GM20431 (cell line): Measurements from ENCODE around the gene DNAJB11.

Experiments
- in situ Hi-C: fragments of 300-500 bp; cut with MseI, MboI; formaldehyde crosslinking; loops from one replicate; pipeline ENCODE4 v1.15.0; 2020; ENCODE audit warnings: low sequenced_read_pairs; ENCODE audit not compliant: unreplicated experiment

DNAJB11 gene

DNA sequence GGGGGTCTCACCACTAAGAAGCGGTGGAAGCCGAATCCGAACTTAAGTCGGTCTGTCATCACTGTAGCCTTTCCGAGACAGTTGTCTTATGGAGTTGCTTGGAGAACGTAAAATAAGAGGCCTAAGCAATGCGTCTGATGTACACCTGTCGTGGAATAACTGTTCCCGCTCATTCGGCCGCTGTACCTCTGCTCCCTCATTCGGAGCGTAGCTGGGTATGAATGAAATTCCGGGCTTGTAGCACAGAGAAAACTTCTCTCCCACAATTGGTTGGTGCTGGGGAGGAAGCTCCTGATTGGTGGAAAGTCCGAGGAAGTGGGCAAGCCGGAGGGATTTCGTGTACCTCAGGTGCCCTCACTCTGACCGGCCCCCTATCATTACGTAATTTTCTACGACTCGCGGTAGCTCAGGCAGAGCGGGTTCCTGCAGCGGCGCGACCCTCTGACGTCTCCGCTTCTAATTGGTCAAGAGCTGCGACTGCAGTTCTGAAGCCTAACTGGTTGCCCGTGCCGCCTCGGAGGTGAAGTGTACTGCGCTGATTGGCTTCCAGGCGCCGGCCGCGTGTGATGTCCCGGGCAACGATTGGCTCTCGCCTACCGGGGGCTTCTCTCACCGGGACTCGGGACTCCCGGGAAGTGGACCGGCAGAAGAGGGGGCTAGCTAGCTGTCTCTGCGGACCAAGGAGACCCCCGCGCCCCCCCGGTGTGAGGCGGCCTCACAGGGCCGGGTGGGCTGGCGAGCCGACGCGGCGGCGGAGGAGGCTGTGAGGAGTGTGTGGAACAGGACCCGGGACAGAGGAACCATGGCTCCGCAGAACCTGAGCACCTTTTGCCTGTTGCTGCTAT is at the start of gene DNAJB11:
Gene DNAJB11, plus strand, starts transcription at position 625 of the 845 bp plus-strand sequence. Its CDS starts 178 bp downstream, at position 803.
- in situ Hi-C loops = no loop called here

DNA sequence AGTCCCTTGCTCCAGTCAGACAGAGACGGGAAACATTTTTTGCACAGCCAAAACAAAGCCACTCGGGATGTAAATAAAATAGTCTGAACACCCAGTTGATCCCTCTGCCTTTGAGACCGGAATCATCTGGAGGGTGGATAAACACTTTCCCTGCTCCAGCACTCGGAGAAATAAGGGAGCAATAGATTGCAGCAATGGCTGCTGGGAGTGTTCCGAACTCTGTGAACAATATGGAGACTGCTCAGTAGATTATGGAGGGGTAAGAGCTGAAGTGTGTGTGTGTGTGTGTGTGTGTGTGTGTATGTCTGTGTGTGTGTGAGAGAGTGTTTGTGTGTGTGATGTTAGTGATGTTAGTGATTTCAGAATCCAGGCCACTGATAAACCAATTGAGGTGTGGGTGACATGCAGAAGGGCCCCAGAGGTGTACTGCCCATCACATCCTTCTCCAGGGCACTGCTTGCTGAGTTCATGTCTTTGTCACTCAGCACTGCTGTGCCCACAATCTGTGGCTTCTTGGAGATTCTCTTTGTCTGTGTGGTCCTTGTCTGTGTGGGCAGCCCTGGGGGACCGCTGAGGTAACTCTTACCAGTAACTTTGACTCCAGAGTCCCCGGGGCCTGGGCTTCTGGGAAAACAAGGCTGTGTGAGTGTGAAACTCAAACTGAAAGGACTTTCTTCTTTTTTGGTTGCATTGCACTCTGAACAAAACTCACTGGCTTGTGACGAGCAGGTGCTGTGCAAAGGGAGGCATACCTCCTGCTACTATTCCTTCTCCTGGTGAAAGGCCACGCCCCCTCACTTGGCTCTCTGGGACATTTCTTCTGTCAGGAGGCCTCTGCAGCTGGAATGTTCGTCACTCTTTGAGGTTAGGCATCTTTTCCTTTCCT is 49.3 kb upstream of the DNAJB11 start:
- in situ Hi-C loops = no loop called here

DNA sequence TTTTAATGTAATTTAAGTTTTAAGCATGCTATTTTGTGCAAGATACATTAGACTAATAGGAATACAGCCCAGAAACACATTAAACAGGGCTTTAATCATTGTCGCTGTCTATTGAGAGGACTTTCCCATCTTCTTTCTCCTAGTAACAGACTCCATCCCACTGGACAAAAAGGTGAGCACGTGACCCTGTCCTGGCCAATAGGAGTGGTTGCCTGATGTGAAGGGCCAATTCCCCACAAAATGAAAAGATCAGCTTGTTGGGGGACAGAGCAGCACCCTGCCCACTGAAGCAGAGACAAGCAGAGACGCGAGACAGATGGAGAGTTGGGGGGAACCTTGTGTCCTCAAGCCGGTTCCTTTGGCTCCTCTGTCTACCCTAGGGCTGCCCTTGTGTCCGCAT is 47.5 kb upstream of the DNAJB11 start:
- in situ Hi-C loops = no loop called here

DNA sequence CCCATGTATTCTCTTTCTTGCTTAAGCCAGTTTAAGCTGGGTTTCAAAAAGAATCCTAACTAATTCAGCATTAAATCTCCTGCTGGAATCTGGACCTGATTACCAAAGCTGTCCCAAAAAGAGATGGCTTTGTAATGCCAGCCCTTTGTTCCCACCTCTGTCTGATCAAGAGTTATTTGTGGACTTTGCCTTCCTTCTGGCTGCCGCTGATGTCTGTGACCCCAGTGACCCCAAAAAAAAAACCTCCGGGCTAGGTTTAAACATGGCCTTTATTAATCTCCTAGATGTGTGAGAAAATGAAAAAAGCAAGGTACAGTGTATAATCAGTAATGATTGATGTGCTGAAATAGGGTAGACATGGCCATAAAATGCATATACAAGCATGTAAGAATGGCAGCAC is 47.1 kb upstream of the DNAJB11 start:
- in situ Hi-C loops = no loop called here

DNA sequence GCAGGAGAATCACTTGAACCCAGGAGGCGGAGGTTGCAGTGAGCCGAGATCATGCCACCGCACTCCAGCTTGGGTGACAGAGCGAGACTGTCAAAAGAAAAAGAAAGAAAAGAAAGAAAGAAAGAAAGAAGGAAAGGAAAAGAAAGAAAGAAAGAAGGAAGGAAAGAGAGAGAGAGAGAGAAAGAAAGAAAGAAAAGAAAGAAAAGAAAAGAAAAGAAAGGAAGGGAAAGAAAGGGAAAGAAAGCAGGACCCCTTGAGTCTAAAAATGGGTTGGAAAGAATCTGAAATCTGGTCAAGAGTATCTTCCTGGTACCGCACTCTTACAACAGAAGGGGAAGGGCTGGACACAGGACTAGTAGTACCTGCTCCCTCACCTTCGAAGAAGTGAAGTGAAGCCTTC is 45.9 kb upstream of the DNAJB11 start:
- in situ Hi-C loops = no loop called here

DNA sequence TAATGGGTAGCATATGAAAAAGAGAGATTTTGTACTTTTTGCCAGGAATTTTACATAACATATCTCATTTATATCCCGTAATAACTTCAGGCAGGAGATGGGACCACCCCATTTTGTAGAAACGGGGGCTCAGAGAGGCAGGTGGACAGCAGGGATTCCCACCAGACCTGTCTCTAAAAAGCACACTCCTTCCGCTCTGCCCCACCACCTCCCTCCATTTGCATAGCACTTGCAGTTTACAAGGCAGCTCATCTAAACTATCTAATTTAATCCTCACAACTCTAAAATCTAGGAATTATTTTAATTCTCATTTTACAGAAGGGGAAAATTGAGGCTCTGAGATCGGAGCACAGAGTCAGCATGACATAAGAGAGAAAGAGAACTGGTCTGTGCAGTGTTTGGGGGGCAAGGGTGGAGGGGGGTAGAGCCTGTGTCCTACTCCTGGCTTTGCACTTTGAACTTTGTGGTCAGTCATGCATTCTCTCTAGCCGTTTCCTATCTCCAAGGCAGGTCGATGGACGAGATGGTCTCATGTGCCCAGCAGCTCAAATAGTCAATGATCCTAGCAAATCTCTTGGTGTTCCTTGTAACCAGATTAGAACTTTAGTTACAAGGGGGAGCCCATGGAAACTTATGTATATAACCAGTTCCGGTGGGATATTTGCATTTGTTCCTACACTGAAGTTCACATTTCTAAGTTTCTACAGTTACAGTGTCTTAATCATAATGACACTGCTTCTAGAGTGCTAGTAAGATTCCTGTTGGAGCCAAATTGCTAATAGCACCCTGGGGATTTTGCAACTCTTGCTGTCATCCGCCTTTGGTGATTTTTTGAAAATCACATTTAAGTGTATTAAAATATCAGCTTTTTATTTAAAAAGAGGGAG is 44.9 kb upstream of the DNAJB11 start:
- in situ Hi-C loops = no loop called here

DNA sequence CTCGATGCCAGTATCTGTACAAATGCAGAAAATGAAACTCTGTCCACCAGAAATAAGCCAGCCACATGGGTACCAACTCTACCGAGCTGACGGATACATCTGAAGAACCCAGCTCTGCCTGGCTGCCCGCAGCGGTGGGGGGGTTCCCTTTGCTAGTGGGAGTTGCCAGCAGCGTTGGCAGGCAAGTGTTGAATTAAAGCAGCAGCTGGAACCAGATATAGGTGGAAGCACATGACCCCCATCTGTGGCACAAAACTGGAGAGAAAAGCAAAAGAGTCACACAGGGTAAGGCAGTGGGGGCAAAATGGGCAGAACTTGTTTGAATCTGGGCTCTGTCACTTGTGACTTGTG is 44.3 kb upstream of the DNAJB11 start:
- in situ Hi-C loops = no loop called here

DNA sequence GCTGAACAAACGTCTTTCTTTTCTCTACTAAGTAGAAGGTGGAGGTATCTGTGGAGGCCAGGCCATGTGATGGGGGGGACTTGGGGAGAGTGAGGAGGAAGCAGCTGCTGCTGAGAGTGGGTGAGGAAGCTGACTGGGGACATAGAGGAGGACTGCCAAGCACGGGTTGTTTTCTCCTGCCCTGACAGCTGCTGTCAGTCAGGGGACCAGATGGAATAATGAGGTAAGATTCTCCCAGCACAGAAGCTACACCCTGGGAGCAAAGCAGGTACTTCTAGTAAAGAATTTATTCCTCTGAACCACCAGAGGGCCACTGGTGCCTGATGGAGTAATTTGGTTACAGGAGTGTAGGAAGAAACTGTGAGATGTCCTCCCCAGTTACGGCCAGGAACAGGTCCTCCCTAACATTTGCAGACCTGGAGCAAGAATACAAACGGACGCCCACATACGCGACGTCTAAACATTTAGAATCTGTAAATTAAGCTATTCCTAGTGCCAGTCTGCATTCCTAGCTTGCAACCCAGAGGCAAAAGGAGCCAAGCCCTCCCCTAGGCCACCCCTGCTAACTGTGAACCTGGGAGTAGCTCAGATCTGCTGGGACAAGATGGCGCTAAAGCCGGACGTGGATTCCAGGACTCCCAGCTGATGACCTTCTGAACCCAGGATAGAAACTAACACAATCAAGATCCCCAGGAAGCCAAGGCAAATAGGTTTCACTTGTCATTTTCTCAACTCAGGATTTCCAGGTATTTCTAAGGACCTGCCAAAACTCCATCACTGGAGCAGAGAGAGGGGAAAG is 41.1 kb upstream of the DNAJB11 start:
- in situ Hi-C loops = no loop called here

DNA sequence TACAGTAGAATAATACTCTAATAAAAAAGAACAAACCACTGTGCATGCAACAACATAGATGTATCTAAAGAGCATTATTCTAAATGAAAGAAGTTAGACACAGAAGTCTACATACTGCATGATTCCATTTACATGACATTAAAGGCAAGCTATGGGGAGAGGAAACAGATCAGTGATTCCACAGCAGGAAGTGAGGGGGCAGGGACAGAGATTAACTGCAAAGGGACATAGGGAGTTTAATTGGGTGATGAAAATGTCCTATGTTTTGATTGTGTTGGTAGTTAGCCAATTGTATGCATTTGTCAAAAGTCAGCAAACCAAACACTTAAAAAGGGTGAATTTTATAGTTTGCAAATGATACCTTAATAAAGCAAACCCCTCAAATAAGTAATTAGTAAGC is 40.1 kb upstream of the DNAJB11 start:
- in situ Hi-C loops = loop anchor here (10.0 kb wide), 1 partner anchor 276 kb away; no protein-coding TSS in a partner anchor

DNA sequence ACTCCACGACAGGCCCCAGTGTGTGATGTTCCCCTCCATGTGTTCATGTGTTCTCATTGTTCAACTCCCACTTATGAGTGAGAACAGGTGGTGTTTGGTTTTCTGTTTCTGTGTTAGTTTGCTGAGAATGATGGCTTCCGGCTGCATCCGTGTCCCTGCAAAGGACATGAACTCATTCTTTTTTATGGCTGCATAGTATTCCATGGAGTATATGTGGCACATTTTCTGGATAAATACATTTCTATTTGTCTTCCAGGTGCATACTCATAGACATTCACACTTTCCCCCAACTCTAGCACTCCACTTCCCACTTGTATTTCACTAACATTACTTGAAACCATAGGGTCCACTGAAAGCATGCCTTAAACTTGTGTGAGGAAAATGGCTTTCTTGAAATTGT is 38.8 kb upstream of the DNAJB11 start:
- in situ Hi-C loops = loop anchor here (10.0 kb wide), 1 partner anchor 277 kb away; no protein-coding TSS in a partner anchor

DNA sequence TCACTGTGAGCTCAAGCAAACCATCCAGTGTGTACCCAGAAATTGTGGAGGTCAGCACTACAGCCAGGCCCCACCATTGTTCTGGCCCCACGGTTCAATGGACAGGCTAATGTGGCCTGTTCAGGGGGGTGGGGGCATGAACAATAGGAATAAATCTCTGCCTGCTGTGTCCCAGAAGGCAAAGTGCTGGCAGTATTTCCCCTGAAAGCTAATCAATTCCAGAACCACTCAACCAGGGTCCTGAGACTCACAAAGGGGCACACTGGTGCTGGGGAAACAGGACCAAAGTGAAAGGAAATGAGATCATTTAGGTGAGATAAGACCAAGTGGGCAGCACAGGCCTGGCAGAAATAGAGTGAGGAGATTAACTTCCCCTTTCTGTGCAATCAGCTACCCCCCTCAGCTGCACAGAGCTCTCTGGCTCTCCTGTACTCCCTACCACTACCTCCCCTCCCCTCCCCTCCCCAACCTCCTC is 37.9 kb upstream of the DNAJB11 start:
- in situ Hi-C loops = loop anchor here (10.0 kb wide), 1 partner anchor 278 kb away; no protein-coding TSS in a partner anchor

DNA sequence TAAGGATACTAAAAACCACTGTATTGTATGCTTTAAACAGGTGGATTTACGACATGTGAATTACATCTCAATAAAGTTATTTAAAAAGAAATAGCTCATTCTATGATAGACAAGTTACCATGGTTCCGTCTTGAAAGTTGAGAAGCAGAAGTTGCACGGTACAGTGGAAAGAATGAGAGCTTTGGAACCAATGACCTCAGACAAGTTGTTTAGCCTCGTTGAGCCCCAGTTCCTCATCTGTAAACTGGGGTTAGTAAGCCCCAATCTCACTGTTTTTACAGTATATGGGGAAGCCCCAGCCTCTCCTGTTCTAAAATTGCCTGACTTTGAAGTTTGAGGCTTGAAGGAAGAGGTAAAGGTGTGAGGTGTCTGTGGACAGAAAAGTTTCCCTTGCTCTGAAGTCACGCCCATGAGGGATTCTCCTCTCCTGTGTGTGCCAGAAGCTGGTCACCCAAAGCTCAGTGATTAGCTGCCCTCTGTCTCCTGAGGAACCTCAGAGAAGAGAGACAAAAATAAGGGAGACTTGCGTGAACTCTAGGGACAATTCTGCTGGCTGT is 36.3 kb upstream of the DNAJB11 start:
- in situ Hi-C loops = loop anchor here (10.0 kb wide), 1 partner anchor 279 kb away; no protein-coding TSS in a partner anchor

DNA sequence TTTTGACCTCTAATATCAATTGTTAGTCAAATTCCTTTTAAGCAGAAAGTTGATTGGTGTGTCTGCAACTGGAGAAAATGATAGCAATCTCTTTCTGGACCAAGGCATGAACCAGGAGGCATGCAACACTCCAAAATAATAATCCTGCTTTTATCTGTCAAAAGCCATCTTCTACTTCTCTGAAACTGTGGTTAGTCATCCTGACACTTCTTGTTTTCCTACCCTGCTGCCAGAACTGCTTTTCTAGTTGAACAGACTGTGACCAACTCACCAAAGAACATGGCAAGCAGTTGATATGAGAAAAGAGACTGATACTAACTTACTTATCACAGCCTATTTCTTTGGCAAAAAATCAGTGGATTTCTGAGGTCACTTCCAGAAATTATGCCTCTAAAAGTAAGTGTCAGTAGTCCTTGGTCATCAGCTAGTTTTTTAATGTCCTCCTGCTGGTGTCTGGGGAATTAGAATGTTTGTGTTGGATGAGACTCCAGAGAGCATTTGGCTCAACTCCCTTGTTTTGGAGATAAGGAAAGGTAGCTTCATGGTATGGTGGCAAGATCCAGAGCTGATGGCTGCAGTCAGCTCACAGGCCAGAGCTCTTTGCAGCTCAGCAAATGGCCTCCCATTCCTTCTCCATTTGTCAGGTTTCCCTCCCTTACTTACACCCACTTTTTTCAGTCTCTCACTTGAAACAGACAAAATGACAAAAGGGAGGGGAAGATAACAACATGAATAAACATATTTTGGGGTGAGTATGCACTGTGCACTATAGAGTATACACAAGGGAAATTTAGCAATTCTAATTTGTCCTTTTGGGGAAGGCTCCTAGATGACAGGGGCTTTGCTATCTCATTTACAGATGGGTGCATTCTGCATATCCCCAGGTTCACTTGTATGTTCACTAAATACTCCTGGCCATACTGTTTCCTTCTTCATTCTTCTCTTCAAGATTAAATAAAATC is 33.4 kb upstream of the DNAJB11 start:
- in situ Hi-C loops = loop anchor here (10.0 kb wide), 1 partner anchor 282 kb away; no protein-coding TSS in a partner anchor

DNA sequence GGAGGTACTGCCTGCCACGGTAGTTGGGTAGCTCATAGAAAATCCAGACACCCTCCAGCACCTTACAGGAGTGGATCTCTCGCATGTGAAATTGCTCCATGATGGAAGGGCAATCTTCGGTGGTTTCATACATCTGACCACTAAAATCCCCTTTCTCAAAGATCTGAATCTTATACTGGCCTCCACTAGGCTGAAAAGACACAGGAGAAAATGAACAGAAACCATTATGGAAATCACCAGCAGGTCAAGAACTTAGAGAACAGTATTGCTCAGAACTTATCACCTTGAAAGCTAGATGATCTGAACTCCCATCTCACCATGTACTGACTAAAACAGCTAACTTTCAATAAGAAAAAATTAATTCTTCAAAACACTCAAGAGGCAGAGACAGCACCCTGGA is 31.7 kb upstream of the DNAJB11 start:
- in situ Hi-C loops = loop anchor here (10.0 kb wide), 1 partner anchor 284 kb away; no protein-coding TSS in a partner anchor

DNA sequence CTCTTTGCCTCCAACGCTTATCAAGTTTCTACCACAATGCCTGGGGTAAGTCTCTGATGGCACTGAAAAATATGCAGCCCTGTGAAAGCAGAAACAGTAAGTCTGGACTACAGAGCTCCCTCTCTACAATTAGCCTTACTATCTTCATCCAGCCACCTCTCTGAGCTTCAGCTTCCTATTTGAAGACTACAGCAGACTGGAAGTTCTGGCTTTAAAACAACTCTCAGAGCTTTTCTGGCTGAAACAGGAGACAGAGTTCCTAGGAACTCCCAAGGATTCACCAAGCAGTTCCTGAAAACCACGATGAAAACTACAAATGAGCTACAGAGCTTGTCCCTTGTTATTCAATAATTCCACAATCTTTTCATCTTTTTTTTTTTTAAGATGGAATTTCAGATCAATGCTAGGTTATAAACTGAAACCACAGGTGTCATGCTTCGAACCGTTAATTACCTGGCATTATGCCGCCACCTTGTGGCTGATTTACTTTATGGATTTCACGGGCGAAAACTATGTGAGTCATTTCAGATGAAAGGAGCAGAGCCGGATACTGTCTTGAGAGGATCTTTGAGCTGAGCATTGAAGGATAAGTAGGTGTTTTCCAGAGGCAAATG is 30.2 kb upstream of the DNAJB11 start:
- in situ Hi-C loops = loop anchor here (10.0 kb wide), 1 partner anchor 556 kb away; no protein-coding TSS in a partner anchor

DNA sequence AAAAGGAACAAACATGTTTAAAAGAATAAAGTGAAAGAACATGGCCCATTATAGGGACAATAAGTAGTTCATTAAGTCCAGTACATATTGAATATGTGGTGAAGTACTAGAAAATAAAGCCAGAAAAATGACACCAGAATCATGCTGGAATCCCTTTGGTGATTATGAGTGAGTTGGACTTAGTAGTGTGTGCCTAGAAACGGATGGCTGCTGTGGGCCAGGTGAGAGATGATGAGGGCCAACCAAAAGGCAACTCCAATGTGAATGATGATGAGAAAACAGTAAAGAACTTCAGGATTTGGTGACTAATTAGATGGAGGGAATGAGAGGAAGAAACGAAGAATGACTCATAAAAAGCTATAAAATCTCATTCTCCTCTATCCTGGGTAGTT is 29.7 kb upstream of the DNAJB11 start:
- in situ Hi-C loops = loop anchor here (10.0 kb wide), 1 partner anchor 556 kb away; no protein-coding TSS in a partner anchor

DNA sequence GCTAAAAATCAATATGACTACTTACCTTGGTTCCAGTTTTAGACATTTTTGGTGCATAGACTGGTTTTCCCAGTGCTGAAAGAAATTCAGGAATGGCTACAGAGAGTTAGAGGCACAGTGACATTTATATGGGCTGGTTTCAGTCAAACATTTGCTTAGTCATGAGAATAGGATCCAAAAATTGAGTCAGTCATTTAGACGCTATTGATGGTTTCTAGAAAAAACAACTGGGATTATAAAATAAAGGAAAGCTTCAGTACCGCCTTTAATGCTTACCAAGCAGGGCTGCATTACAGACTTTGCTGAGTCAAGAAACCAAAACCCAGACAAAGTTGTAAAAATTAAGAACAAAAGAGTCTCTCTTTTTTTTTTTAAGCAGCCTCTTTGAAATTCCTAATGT is 26.2 kb upstream of the DNAJB11 start, which contains the start of gene CRYGS:
Gene CRYGS, minus strand, starts transcription at position 100 of the 400 bp plus-strand sequence. Its CDS starts 54 bp downstream, at position 46.
- in situ Hi-C loops = loop anchor here (10.0 kb wide), 1 partner anchor 559 kb away; no protein-coding TSS in a partner anchor
